HL-60/S4 (cell line): ENCODE measurements around the gene NAALAD2.
"Not testable (repeated sequence)": the region's sequence is repeated elsewhere in the genome, so short reads cannot be mapped to it uniquely, and the experiment has no call there.

Experiments used
- in situ Hi-C: fragments of 300-500 bp; cut with MboI; formaldehyde crosslinking; loops from 2 replicates; pipeline ENCODE4 v1.14.3; 2022; ENCODE audit warnings: low sequenced_read_pairs

NAALAD2 gene

DNA sequence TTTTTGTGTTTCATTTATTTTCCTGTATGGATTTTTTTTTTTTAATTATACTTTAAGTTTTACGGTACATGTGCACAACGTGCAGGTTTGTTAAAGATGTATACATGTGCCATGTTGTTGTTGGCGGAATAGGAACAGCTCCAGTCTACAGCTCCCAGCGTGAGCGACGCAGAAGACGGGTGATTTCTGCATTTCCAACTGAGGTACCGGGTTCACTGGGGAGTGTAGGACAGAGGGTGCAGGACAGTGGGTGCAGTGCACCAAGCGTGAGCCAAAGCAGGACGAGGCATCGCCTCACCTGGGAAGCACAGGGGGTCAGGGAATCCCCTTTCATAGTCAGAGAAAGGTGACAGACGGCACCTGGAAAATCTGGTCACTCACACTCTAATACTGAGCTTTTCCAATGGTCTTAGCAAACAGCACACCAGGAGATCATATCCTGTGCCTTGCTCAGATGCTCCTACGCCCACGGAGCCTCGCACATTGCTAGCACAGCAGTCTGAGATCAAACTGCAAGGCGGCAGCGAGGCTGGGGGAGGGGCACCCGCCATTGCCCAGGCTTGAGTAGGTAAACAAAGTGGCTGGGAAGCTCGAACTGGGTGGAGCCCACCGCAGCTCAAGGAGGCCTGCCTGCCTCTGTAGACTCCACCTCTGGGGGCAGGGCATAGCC is 105.6 kb downstream of the NAALAD2 start:
- in situ Hi-C loops = not testable (repeated sequence)

- in situ Hi-C loops = no loop called here
Observed at GRCh38 chr11:90241414-90241813, 107.0 kb downstream of the NAALAD2 start.
